GM21447 (cell line): ENCODE data around the gene SLC16A2.

Experiments
- ATAC-seq: cut with Tn5 transposase; IDR thresholded peaks from one replicate; pipeline ENCODE4 v1.9.1; 2021; ENCODE audit not compliant: unreplicated experiment

The SLC16A2 gene

DNA sequence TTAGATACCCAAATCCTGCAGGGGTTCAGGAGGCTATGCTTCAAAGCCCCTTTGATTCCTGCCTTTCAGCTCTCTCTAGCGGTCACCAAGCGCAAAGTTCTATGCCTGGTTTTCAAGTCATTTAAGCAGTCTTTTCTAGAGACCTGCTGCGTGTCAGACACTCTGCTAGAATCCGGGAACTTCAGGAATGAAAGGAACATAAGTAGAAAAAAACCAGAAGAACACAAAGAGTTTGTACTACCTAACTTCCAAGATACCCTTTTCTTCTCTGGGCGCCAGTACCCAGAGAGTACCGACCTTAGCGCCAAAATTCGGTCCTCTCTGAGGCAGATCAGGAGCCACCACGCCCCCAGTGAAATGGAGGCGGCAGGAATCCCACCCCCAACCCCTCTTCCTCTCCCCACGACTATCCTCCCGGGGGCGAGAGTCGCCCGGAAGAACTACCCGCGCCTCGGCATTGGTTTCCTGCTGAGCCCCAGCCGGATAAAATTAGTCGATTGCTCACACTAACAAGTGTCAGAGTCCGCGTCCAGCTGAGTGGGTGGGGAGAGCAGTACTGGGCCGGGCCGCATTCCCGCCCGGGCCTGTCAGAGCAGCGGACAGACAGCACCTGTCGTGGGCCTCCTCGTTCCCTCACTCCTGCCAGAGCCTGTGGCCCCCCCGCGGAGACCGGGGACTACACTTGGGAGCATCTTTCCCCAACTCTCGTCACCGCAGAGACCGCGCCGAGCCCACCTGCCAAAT is 114.3 kb downstream of the SLC16A2 start:
- peak; percentile 38 for ATAC-seq

DNA sequence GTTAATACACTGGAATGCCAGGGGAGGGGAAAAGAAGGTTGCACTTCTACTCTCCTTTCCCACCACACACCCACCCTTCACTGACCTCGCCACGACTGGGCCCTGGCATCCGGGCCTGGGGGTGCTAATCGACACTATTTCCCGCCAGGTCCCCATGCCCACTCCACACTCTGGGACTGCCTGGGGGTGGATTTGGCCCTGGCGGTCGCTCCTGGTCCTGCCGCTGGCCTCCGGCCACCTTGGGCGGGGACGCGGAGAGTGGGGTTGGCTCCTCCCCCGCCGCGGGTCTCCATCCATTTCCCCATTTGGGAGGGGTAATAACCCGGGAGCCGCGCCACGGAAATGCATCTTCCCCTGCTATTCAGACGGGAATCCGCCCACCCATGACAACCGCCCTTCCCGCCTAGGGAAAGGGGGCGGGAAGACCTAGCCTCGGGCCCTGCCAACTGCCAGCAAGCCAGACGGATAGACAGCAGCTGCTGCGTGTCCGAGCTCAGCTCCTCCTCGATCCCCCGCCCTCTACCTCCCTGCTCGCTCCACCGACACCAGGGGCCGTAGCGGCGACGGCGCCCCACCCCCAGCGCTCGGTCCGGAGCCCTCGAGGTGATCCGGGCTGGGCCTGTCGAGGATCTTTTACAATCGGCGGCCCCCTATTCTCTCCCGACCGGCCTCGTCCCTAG is 115.0 kb downstream of the SLC16A2 start:
- ATAC-seq = peak; percentile 65

GRCh38 chrX:74536832-74537371 is 115.6 kb downstream of the SLC16A2 start:
- ATAC-seq = peak; percentile 23

- no peak for ATAC-seq
Observed at GRCh38 chrX:74540635-74541249, 119.4 kb downstream of the SLC16A2 start.

- no peak for ATAC-seq
Observed at GRCh38 chrX:74545880-74546523, 124.7 kb downstream of the SLC16A2 start.

- no peak for ATAC-seq
Observed at GRCh38 chrX:74546984-74547383, 125.7 kb downstream of the SLC16A2 start.

- peak; percentile 96 for ATAC-seq
Observed at GRCh38 chrX:74550295-74550802, 129.1 kb downstream of the SLC16A2 start.

DNA sequence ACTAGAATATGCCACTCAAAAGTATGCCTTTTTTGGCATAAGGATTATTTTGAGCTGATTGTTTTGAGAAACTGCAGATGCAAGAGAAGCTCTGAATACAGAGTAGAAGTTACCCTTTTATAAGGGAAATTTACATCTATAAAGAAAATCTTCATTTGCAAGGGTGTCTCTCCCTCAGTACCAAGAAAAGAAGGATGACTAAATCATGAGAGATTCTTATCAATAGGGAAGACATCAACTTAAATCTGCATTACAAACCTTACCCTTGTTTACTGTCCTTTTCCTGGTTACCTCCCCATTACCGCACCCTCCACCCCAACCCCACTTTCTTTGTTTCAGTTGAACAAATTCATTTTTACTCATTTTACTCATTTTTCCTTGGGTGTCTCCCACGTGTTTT is 130.6 kb downstream of the SLC16A2 start:
- no peak for ATAC-seq

- no peak for ATAC-seq
Observed at GRCh38 chrX:74557378-74557777, 136.1 kb downstream of the SLC16A2 start.

DNA sequence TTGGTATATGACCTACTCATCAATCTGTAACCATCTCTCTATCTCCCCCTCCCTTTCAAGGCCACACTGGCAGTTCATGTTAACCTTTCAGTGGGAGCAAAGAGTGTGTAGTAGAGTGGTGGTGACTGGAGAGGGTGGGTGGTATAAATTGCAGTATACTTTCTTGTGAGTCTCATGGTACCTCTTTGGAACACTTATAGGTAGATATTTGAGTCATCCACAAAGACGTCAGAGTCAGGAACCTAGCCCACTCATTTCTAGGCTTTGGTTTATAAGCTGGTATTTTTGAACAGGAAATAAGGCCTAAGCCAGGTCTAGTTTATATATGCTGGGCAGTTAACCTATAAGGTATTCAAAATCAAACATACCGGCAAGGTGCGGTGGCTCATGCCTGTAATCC is 156.8 kb downstream of the SLC16A2 start:
- ATAC-seq = no peak

- ATAC-seq = no peak
Observed at GRCh38 chrX:74579597-74580198, 158.4 kb downstream of the SLC16A2 start.
